NCI-H2081 treated with DMSO at 0.1 percent for 48 hours (cell line): ENCODE results near the gene QRSL1.
A peak's percentile ranks its signal among the peaks of the same experiment; 100 is the strongest.
"Not testable (repeated sequence)": the region's sequence is repeated elsewhere in the genome, so short reads cannot be mapped to it uniquely, and the experiment has no call there.

ENCODE experiments used
- DNase-seq: peaks from one replicate; lab custom pipeline; 2025; lab: John Stamatoyannopoulos, UW

Gene QRSL1

GRCh38 chr6:106684011-106684410 is 54.6 kb downstream of the QRSL1 start:
- DNase-seq, result no peak

GRCh38 chr6:106685833-106686232 is 56.5 kb downstream of the QRSL1 start:
- no peak for DNase-seq

GRCh38 chr6:106688177-106688951 is 59.0 kb downstream of the QRSL1 start:
- no peak for DNase-seq

GRCh38 chr6:106692112-106692818 is 62.9 kb downstream of the QRSL1 start:
- DNase-seq, result no peak

GRCh38 chr6:106692819-106693208 is 63.4 kb downstream of the QRSL1 start:
- no peak for DNase-seq

GRCh38 chr6:106693418-106693817 is 64.0 kb downstream of the QRSL1 start:
- DNase-seq, result no peak

- no peak for DNase-seq
These were observed 65.0 kb downstream of the QRSL1 start for GRCh38 chr6:106694343-106694742.

GRCh38 chr6:106700581-106700980 is 71.2 kb downstream of the QRSL1 start:
- no peak for DNase-seq

GRCh38 chr6:106701201-106701600 is 71.8 kb downstream of the QRSL1 start:
- not testable (repeated sequence) for DNase-seq

GRCh38 chr6:106702046-106702445 is 72.7 kb downstream of the QRSL1 start:
- no peak for DNase-seq

- DNase-seq, result peak; percentile 66
These were observed 73.2 kb downstream of the QRSL1 start for GRCh38 chr6:106702451-106703110.

GRCh38 chr6:106704327-106704726 is 74.9 kb downstream of the QRSL1 start:
- no peak for DNase-seq

- DNase-seq, result no peak
These were observed 75.8 kb downstream of the QRSL1 start for GRCh38 chr6:106705156-106705555.

GRCh38 chr6:106710580-106710979 is 81.2 kb downstream of the QRSL1 start:
- DNase-seq, result no peak

GRCh38 chr6:106714281-106714680 is 84.9 kb downstream of the QRSL1 start:
- no peak for DNase-seq

- DNase-seq, result no peak
These were observed 86.5 kb downstream of the QRSL1 start for GRCh38 chr6:106715922-106716321.

GRCh38 chr6:106716966-106717365 is 87.6 kb downstream of the QRSL1 start:
- DNase-seq, result no peak
